NCI-H2029 treated with DMSO at 0.1 percent for 48 hours (cell line): Measurements from ENCODE around the gene PLCB4.

Experiments used
- DNase-seq: peaks from one replicate; lab custom pipeline; 2025; lab: John Stamatoyannopoulos, UW

PLCB4 gene

DNA sequence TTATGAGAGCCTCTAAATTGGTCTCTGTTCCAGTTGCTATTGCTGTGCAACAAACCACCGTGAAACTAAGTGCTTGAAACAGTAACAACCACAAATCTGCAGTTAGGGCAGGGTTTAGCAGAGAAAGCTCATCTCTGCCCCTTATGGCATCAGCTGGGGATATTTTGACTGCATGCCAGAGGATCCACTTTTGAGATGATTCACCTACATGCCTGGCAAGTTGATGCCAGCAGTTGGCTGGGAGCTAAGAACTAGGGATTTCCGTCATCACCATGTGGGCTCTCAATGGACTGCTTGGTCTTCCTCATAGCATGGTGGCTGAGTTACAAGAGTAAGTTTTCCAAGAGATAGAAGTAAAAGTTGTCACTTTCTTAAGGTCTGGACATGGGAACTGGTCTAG is 35.1 kb downstream of the PLCB4 start:
- no peak for DNase-seq

- DNase-seq, result no peak
These were observed 39.4 kb downstream of the PLCB4 start for GRCh38 chr20:9108260-9108659.

DNA sequence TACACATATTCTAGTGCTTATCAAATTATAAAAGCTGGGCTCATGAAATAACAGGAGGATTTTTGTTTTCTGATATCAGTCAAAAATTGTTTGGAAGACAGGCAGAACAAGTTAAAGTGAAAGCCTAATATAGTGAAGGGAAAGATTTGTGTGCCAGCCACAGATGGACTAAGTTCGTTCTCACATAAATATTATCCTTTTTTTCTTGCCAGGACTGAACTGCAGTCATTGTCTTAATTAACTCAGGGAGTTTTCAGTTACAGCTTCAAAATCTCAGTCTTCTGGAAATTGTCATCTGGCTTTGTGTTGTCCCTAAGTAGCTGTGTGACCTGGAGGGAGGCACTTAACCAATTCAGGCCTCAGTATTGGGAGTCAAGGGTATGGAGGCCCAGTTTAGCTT is 40.7 kb downstream of the PLCB4 start:
- no peak for DNase-seq

DNA sequence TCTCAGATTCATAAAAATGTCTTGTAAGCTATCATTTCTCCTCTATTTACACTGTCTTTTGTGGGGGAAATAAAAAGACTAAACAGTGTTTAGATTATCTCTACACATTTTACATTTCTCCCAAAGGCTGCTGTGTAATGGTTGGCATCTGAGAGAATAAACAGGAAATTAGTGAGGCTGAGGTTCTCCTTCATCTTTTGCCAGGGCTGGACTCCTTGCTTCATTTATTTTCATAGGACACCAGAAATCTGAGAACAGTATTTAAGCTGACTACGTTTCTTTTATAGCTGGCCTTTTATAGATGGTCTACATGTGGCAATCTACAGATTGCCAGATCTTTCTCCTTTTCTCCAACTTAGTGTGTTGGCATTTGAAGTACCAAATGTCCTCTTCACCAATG is 41.5 kb downstream of the PLCB4 start:
- no peak for DNase-seq

DNA sequence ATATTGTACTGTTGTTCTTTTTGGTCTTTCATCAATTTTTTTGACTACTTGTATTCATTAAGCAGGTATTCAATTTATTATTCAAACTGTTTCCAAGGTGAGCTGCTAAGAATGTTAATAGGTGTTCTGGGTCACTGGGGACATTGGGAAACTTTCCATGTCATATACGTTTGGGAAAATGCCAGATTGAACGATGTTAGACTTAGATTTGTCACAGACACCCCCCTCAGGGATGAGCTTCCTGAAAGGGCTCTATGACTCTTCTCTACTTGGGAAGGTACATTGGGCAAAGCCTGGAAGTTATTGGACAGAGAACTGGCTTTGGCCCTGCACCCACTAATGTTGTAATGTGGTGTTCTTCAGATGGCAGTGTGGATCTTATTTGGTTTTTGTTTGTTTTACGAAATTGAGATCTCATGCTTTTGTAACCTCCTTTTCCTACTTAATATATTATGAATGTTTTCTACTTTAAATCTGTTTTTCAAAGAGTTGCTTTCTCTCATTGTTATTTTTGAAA is 42.1 kb downstream of the PLCB4 start:
- DNase-seq, result no peak

DNA sequence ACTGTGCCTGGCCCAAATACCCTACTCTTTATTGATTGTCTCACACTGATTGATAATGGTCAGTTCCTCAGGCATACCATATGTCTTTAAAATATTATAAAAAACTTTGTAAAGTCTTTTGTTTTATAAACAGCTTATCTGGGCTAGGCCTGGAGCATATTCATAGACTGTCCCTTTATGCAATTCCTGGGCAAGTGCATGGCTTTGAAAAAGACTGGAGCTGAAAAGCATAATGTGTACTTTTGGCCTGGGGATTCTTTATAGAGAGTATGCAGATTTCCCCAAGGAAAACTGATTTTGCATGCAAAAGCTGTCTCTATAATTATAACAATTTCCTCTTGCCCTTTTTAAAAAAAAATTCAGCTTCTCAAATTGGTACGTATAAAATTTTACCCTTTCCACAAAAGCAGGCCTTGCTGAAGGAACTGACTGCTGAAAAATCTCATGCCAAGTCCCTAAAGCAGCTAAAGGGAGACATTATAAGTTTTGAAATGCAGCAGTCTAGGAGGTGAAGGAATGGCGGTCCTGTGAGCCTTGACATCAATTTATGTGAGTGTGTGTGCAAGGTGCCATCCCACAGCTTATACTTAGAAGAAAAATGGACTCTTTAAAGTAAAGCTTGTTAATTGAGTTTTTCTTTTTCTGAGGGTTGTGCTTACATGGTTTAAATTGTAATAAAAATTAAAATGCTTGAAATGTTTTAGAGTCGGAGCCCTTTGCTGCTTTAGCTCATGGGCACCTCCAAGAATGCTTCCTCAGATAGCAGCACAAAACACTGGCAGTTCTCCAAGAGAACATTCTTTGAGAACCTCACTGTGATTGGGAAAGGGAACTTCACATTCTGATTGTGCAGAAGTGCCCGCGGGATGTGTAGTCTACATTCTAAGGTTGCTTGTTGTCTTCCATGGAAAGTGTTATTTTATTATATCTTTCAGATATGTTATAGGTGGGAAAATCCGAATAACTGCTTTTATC is 43.9 kb downstream of the PLCB4 start:
- no peak for DNase-seq

GRCh38 chr20:9114709-9115108 is 45.8 kb downstream of the PLCB4 start:
- no peak for DNase-seq

DNA sequence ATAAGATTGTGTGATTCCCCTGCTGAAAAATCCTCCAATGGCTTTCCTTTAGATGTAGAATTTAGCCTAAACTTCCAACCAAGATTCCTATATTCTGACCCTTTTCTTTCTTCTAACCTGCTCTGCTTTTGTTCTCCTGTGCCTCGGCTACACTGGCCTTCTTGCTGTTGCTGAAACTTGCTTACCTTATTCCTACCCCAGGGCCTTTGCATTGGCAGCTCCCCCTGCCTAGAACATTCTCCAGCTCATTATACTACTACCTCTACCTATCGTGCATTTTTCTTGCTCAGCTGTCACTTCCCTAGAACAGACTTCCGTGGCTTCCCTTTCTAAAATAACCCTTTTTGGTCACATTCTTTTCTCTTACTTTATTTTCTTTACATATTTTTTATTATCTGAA is 48.7 kb downstream of the PLCB4 start:
- DNase-seq, result no peak

GRCh38 chr20:9119776-9120175 is 50.9 kb downstream of the PLCB4 start:
- no peak for DNase-seq

- no peak for DNase-seq
These were observed 52.3 kb downstream of the PLCB4 start for GRCh38 chr20:9121211-9121610.

- no peak for DNase-seq
These were observed 53.7 kb downstream of the PLCB4 start for GRCh38 chr20:9122571-9122970.

DNA sequence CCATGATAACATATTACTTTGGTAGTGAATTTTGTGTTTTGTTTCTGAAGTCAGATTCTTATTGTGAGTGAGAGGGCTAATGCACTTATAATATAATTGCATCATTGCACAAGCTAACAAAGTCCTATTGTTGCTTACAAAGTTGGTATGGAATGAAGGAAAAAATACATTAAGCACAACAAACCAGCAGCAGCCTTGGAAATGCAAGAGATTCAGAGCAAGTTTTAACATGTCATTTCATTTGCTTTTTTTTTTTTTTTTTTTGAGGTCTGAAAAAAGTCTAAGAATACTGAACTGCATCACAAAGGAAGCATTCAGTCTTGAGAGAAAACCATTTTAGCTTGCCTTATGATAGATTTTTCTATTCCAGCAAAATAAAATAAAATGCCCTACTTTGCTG is 57.6 kb downstream of the PLCB4 start:
- DNase-seq, result no peak

DNA sequence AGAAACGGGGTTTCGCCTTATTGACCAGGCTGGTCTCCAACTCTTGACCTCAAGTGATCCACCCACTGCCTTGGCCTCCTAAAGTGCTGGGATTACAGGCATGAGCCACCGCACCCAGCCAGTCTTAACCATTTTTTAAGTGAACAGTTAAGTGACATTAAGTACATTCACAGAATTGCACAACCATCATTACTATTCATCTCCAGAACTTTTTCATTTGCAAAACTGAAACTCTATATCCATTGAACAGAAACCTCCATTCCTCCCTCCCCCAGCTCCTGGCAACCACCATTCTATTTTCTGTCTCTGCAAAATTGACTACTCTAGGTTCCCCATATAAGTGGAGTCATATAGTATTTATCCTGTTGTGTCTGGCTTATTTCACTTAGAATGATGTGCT is 59.7 kb downstream of the PLCB4 start:
- no peak for DNase-seq

DNA sequence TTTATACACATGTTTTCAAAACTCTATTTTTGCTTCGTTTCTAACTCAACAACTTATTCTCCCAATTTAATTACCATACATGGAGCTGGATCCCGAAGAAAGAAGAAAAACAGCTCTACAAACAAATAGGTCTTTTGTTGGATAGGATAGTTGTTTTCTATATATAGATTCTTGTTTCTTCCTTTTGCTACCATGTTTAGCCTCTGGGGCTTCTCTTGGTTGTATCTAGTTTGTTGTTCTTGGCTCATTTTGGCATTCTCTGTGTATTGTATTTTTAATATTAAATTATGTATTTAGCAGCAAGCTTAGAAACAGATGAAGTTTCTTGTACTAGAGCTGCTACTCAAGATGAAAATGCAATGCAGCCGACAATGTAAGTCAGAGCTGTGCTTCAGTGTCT is 60.9 kb downstream of the PLCB4 start:
- DNase-seq, result no peak

DNA sequence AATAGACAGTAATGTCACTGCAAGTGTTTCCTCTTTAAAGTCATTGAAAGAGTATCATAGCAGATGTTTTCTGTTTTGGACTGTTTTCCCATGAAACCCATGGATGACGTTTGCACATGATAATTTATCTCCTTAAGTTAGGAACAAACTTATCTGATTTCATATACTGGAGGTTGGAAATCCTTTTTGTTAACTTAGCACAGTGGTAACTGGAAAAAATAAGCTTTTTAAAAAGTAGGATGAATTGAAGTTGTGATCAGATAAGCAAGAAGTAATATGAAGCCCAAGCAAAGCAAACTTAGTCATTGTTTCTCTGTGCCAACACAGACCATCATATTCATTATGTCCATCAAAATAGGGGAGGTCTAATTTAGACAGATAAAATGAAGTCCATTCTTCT is 61.6 kb downstream of the PLCB4 start:
- no peak for DNase-seq

DNA sequence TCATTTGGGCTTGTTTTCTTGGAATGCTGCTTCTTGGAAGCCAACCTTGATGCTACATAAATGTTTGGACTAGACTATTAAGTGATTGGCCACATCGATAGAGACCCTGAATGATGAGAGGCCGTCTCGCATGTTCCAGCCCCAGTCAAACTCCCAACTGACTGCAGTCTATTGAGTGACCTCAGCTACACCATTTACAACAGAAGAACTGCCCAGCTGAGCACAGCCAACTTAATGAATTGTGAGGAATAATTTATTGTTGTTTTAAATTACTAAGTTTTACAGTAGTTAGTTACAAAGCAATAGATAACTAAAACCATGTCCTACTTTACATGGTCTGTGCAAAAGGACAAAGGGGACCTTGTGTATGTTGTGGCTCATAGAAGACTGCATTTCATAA is 63.0 kb downstream of the PLCB4 start:
- no peak for DNase-seq

GRCh38 chr20:9134346-9134745 is 65.5 kb downstream of the PLCB4 start:
- DNase-seq, result no peak

- DNase-seq, result no peak
These were observed 67.2 kb downstream of the PLCB4 start for GRCh38 chr20:9136114-9136513.

DNA sequence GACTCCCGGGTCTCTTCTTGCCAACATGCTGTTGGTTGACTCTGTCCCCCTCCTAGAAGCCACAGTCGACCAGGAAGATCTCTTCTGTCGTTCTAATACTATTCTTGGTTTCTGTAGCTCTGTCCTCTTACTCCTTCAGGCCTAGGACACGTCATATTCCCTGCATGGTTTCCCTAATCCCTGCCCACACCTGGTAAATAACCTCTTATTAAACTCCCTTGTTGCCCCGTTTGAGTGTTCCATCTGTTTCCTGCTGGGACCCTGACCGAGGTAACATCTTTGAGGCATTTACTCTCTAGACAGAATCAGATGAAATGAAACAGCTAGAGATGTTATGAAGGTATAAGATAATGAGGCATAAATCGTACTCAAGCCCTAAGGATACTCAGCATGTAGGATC is 68.1 kb downstream of the PLCB4 start:
- no peak for DNase-seq

DNA sequence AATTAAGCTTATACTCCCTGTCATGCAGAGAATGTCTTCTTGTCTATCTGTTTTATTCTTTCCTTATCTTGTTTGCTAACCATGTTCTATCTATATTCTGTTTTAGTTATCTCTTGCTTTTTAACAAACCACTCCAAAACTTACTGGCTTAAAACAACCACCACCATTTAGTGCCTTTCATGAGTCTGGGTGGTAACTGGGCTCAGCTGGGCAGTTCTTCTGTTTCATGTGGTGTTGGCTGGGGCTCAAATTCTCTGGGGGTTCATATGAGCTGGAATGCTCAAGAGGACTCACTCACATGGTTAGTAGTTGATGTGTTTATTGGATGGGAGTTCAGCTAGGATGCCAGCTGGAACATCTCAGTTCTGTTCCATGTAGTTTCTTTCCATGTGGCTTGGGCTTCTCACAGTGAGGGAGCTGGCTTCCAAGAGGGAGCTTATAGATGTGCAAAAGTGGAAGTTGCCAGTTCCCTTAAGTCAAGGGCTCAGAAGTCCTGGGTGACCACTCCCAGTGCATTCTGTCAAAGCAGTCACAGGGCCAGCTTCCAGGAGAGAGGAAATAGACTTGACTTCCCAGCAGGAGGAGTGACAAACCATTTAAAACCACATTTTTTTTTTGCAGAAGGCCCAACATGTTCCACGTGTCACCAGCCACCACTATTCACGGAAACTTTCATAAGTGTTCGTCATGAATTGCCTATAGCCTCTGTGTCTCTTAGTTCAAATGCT is 70.4 kb downstream of the PLCB4 start:
- DNase-seq, result no peak

DNA sequence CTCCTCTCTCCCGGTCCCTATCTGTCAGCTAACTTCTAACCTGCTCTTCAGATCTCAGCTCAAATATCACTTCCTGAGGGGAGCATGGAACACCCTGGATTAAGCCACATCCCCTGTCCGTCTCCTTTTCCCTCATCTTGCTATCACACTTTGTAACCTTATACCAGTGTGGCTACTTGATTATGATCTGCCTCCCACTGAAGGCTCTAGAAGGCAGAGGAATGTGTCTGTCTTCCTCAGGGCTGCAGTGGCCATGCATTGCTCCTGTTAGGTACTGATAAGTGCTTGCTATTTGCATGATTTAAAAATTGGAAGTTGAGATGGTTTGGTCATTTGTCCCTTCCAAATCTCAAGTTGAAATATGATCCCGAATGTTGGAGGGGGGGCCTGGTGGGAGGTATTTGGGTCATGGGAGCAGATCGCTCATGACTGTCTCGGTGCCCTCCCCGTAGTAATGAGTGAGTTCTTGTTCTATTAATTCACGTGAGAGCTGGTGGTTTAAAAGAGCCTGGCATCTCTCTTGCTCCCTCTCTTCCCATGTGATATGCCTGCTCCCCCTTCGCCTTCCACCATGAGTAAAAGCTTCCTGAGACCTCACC is 71.4 kb downstream of the PLCB4 start:
- no peak for DNase-seq

DNA sequence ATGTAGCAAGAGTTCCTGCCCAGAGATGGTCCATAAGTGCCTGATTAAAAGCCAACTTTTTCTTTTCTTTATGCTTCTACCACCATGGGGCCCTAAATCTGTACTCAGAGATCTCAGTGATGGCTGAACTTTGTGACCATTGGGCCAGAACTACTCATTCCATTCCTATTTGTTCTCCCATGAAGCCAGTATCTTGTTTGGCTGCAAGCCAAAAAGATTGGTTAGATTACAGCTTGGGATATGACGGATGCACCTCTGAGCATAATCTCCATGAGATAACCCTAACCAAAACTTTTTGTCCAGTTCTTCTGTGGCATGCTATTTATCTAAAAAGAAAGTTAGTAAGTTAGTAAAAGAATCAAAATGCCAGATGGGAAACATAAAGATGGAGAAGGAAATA is 72.2 kb downstream of the PLCB4 start:
- no peak for DNase-seq

GRCh38 chr20:9141921-9142320 is 73.0 kb downstream of the PLCB4 start:
- DNase-seq, result no peak
